Ramos (cell line): ENCODE results near the gene ISM1.

Experiments
- in situ Hi-C: fragments of 300-500 bp; cut with MboI; formaldehyde crosslinking; loops from one replicate; pipeline ENCODE4 v1.14.3; 2022; ENCODE audit warnings: low sequenced_read_pairs; ENCODE audit not compliant: unreplicated experiment

Gene ISM1

GRCh38 chr20:13299401-13299800 lies 78.3 kb downstream of the ISM1 start:
- in situ Hi-C loops: no loop called here

- in situ Hi-C loops: no loop called here
Measured at GRCh38 chr20:13301596-13301995, 80.5 kb downstream of the ISM1 start.

- in situ Hi-C loops: no loop called here
Measured at GRCh38 chr20:13302647-13303450, 81.8 kb downstream of the ISM1 start.

- in situ Hi-C loops: no loop called here
Measured at GRCh38 chr20:13305284-13305683, 84.2 kb downstream of the ISM1 start.

GRCh38 chr20:13307562-13308163 lies 86.6 kb downstream of the ISM1 start:
- in situ Hi-C loops: no loop called here

DNA sequence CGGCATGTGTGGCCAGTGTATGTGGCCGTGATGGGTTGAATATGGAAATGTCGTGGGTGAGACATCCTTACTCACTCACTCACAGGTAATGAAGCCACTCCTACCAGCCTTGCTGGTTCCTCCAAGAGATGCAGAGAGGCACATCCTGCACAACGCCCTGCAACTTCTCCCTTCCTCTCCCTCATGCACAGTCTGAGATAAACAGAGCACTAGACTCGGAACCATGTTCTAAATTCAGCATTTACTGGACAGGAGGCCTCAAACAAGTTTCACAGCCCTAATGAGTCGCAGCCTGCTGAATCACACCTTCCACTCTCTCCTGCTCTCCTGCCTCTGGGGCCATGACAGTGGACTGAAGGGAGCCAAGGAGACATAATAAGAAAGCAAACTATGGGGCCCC lies 91.2 kb downstream of the ISM1 start:
- in situ Hi-C loops: no loop called here

GRCh38 chr20:13313201-13313600 lies 92.1 kb downstream of the ISM1 start:
- in situ Hi-C loops: no loop called here

DNA sequence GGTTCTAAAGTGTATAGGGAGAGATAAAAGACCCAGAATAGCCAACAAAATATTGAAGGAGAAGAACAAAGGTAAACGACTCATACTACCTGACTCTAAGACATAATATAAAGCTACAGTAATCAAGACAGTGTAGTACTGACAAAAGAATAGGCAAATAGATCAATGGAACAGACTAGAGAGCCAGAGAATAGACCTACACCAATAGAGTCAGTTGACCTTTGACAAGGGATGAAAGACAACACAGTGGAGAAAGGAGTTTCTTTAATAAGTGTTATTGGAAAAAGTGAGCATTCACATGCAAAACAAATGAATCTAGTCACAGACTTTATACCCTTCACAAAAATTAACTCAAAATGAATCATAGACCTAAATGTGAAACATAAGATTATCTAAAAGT lies 96.4 kb downstream of the ISM1 start:
- in situ Hi-C loops: no loop called here

DNA sequence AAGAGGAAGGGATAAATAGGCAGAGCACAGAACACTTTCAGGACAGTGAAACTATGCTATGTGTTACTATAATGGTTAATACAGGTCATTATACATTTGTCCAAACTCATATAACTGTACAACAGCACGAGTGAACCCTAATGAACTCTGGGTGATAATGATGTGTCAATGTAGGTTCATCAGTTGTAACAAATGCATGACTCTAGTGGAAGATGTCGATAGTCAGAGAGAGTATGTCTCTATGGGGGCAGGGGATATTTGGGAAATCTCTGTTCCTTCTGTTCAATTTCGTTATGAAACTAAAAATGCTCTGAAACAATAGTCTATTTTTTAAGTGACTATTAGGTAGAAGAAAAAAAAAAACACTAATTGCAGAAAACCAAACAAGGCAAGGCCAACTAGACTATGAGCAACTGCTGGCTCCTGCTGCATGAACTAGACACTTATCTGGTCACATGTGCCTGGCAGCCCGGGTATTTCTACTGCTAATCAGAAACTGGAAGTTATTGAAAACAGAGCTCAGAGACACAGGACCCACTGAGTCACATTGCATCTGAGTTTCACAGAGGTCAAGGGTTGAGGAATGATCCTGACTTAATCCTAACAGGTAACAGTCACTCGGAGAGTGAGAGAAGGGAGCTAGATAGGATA lies 97.9 kb downstream of the ISM1 start:
- in situ Hi-C loops: no loop called here

GRCh38 chr20:13320702-13321101 lies 99.6 kb downstream of the ISM1 start:
- in situ Hi-C loops: no loop called here

DNA sequence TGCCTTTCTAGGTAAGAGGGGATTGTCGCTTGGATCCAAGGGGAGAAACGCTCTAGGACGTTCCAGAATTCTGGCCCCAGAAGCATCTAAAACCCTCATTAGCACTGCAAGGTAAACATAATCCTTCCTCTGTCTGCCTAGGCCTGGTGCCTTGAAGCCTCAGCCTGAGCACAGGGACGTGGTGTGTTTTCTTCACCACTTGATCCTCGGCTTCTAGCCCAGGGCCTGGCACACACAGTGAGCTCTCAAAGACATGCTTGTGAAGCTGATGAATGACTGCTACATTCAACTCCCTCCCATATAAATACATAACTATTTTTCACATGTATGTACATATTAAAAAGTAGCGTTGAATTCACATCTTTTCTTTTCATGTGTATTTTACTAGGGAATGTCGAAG lies 100.3 kb downstream of the ISM1 start:
- in situ Hi-C loops: no loop called here

GRCh38 chr20:13322198-13322597 lies 101.1 kb downstream of the ISM1 start:
- in situ Hi-C loops: no loop called here

DNA sequence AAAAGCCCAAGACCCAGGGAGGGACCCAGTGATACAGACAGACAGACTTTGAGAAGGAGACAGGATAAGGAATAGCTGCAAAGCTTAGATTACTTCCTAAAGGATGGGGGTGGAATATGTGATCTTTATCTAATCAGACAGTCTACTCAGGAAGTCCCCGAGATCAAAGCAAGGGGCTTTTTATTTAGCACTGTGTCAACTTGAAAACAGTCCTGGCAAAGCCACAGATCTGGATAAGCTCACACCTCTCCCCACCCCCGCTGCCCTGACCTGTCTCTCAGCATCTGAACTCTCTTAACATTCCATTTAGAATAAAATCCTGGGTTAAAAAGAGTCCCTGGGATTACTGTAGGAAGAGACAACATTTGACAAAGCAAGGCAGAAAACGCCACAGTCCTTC lies 101.5 kb downstream of the ISM1 start:
- in situ Hi-C loops: no loop called here

DNA sequence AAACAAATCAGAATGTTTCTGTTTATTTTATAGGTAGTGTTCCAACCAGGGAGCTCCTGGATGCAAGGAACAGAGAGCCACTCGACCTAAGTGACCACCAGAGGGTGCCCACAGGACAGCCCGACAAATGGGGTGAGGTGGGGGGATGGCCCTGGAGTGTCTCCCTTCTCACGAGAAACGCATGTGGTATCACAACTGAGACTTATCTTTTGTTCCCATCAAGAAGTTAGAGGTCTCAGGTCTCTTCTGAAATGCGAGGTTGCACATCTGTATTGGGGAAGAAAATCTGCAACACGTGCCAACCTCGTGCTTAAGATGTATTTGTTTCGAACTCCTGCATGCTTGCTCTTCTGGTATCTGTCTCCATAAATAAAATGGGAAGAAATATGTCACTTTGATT lies 104.0 kb downstream of the ISM1 start:
- in situ Hi-C loops: no loop called here

GRCh38 chr20:13325796-13326340 lies 104.8 kb downstream of the ISM1 start:
- in situ Hi-C loops: no loop called here

DNA sequence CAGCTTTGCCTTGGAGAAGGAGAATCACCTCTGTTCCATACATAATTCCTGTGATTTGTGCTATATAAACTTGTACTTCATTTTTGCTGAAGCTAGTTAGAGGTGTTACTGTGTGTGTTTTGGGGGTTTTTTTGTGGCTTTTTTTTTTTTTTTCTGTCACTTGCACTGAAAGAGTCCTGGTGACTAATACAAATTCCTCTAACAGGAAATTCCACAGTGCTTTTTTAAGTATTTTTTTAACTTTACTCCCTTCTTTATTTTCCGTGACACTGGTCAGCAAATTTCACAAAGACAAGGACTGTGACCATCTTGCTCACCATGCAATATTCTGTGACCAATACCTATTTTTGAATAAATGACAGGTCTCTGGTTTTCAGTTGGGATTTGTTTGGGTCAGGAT lies 110.5 kb downstream of the ISM1 start:
- in situ Hi-C loops: no loop called here

GRCh38 chr20:13333036-13333435 lies 112.0 kb downstream of the ISM1 start:
- in situ Hi-C loops: no loop called here

DNA sequence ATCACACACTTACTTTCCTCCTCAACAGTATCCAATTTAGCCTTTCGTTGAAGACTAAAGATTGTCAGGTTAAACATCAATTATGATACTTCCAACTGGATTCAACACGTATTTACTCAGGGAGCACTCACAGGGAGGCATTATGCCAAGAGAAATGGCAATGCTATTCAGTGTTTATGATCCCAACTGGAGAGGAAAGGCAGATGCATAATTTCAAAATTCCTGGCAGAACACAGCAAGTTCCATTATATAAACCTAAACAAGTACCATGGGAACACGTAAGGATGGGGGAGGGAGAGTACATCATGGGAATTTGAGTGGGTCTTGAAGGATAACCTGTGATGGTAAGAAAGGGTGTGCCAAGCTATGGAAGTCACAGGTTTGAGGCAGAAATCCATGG lies 112.7 kb downstream of the ISM1 start:
- in situ Hi-C loops: no loop called here

- in situ Hi-C loops: no loop called here
Measured at GRCh38 chr20:13336308-13337089, 115.4 kb downstream of the ISM1 start.

DNA sequence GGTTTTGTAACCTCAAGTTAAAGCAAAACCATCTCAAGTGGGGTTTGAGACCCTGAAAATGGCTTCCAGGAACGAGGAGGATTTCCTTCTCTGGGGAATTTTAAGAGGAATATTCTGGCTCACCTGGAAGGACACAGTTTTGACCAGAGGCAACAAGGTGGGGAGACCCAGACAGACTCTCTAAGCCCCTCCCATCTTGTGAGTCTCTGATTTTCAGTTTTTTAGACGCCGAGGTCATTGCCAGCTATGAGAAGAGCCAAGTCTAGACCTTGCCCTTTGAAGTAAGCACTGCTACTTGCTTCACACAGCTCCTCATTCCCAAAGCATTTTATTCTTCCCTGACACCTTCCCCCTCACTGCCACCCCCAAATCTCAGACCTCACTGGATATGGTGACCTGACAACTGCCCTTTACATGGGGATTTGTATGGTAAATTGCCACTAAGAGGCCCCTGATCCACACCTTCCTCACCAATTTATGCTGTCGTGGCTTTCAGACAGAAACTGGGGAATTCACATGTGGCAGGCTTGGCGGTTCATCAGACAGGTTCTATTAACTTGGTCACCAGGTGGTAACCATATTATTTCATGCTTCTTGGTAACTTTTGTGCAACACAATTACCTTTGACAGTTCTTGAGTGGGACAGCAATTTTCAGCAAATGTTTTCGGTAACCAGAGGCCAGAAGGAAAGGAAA lies 116.2 kb downstream of the ISM1 start:
- in situ Hi-C loops: no loop called here
